WTC11 (cell line): ENCODE results near the gene CLDN22. TPM values are rescaled to one million over a fixed set of nuclear protein-coding genes. Genes with fewer than 3 reads are reported as not detected.

Experiments
- ATAC-seq: fragments of 200-7000 bp; cut with Tn5 transposase; 2 replicates; pipeline ENCODE4 v1.10.0; 2021; ENCODE audit warnings: mild to moderate bottlenecking, moderate library complexity
- CTCF ChIA-PET: fragments of 300-600 bp; sonication (Branson Sonifier 250); formaldehyde crosslinking; loops from one replicate; lab custom pipeline; 2021; ENCODE audit warnings: antibody characterized with exemption; lab: Charles Lee
- POLR2A ChIA-PET: fragments of 350-600 bp; sonication (Branson Sonifier 250); formaldehyde crosslinking; loops from one replicate; lab custom pipeline; 2021; ENCODE audit warnings: antibody characterized with exemption; lab: Charles Lee
- DNase-seq: peaks from one replicate; pipeline ENCODE4 v3.0.0; 2021; ENCODE audit warnings: low spot score
- H3K27ac Mint-ChIP-seq: 2 replicates; pipeline ENCODE4 v1.8.0; 2021; ENCODE audit warnings: mixed read lengths
- H3K27me3 Mint-ChIP-seq: 2 replicates; pipeline ENCODE4 v1.8.0; 2021; ENCODE audit warnings: low read depth, mild to moderate bottlenecking, moderate library complexity, mixed read lengths
- H3K36me3 Mint-ChIP-seq: 2 replicates; pipeline ENCODE4 v1.8.0; 2021; ENCODE audit warnings: mixed read lengths
- H3K4me1 Mint-ChIP-seq: 2 replicates; pipeline ENCODE4 v1.8.0; 2022; ENCODE audit warnings: mixed read lengths
- H3K4me3 Mint-ChIP-seq: 2 replicates; pipeline ENCODE4 v1.8.0; 2021; ENCODE audit warnings: mild to moderate bottlenecking, moderate library complexity, mixed read lengths
- H3K9me3 Mint-ChIP-seq: 2 replicates; pipeline ENCODE4 v1.8.0; 2021; ENCODE audit warnings: mixed read lengths
- ATF2 ChIP-seq: sonication (generic); formaldehyde crosslinking; IDR thresholded peaks from 2 replicates; pipeline ENCODE4 v1.8.1; 2022; ENCODE audit warnings: low read depth, missing genetic modification reagents, borderline replicate concordance
- ATF3 ChIP-seq: sonication (generic); formaldehyde crosslinking; conservative IDR thresholded peaks from 2 replicates; pipeline ENCODE4 v1.8.1; 2022; ENCODE audit warnings: mild to moderate bottlenecking, missing genetic modification reagents
- CBFB ChIP-seq: sonication (generic); formaldehyde crosslinking; IDR thresholded peaks from 2 replicates; pipeline ENCODE4 v1.8.1; 2022; ENCODE audit warnings: mild to moderate bottlenecking, low read depth, missing genetic modification reagents
- CREB1 ChIP-seq: sonication (generic); formaldehyde crosslinking; IDR thresholded peaks from 2 replicates; pipeline ENCODE4 v1.8.0; 2023; ENCODE audit warnings: mild to moderate bottlenecking, missing genetic modification reagents
- CTCF ChIP-seq: fragments of 200-600 bp; IDR thresholded peaks from 2 replicates; pipeline ENCODE4 v1.8.0; 2022; ENCODE audit warnings: antibody characterized with exemption
- E2F4 ChIP-seq: sonication (generic); formaldehyde crosslinking; IDR thresholded peaks from 2 replicates; pipeline ENCODE4 v1.8.1; 2022; ENCODE audit warnings: low read depth, mild to moderate bottlenecking, moderate library complexity, missing genetic modification reagents, borderline replicate concordance
- ESRRA ChIP-seq: sonication (generic); formaldehyde crosslinking; IDR thresholded peaks from 2 replicates; pipeline ENCODE4 v1.8.1; 2022; ENCODE audit warnings: mild to moderate bottlenecking, missing genetic modification reagents, borderline replicate concordance
- FOXJ3 ChIP-seq: sonication (generic); formaldehyde crosslinking; IDR thresholded peaks from 2 replicates; pipeline ENCODE4 v1.9.0; 2021; ENCODE audit warnings: missing genetic modification reagents, mild to moderate bottlenecking, borderline replicate concordance
- FOXP1 ChIP-seq: sonication (generic); formaldehyde crosslinking; IDR thresholded peaks from 2 replicates; pipeline ENCODE4 v1.8.0; 2022; ENCODE audit warnings: missing genetic modification reagents, mild to moderate bottlenecking, moderate library complexity, borderline replicate concordance
- IRF1 ChIP-seq: sonication (generic); formaldehyde crosslinking; IDR thresholded peaks from 2 replicates; pipeline ENCODE4 v1.8.0; 2023; ENCODE audit warnings: missing genetic modification reagents
- IRF2 ChIP-seq: sonication (generic); formaldehyde crosslinking; IDR thresholded peaks from 2 replicates; pipeline ENCODE4 v1.8.0; 2022; ENCODE audit warnings: low read depth, missing genetic modification reagents, borderline replicate concordance
- NFE2L1 ChIP-seq: sonication (generic); formaldehyde crosslinking; IDR thresholded peaks from 2 replicates; pipeline ENCODE4 v1.8.1; 2023; ENCODE audit warnings: missing genetic modification reagents
- NR3C1 ChIP-seq: sonication (generic); formaldehyde crosslinking; conservative IDR thresholded peaks from 2 replicates; pipeline ENCODE4 v1.8.1; 2023; ENCODE audit warnings: low read depth, mild to moderate bottlenecking, missing genetic modification reagents
- PREB ChIP-seq: sonication (generic); formaldehyde crosslinking; IDR thresholded peaks from 2 replicates; pipeline ENCODE4 v1.8.1; 2022; ENCODE audit warnings: mild to moderate bottlenecking, missing genetic modification reagents, moderate library complexity, borderline replicate concordance
- SMAD4 ChIP-seq: sonication (generic); formaldehyde crosslinking; IDR thresholded peaks from 2 replicates; pipeline ENCODE4 v1.8.0; 2022; ENCODE audit warnings: mild to moderate bottlenecking, missing genetic modification reagents
- TP53 ChIP-seq: sonication (generic); formaldehyde crosslinking; IDR thresholded peaks from 2 replicates; pipeline ENCODE4 v1.8.1; 2023; ENCODE audit warnings: mild to moderate bottlenecking, missing genetic modification reagents
- ZNF138 ChIP-seq: sonication (generic); formaldehyde crosslinking; conservative IDR thresholded peaks from 2 replicates; pipeline ENCODE4 v1.8.1; 2022; ENCODE audit warnings: mild to moderate bottlenecking, moderate library complexity, missing genetic modification reagents
- ZNF219 ChIP-seq: sonication (generic); formaldehyde crosslinking; IDR thresholded peaks from 2 replicates; pipeline ENCODE4 v1.8.0; 2023; ENCODE audit warnings: missing genetic modification reagents, mild to moderate bottlenecking, borderline replicate concordance
- ZNF263 ChIP-seq: sonication (generic); formaldehyde crosslinking; IDR thresholded peaks from 2 replicates; pipeline ENCODE4 v1.8.1; 2022; ENCODE audit warnings: low read depth, mild to moderate bottlenecking, moderate library complexity, missing genetic modification reagents
- ZNF396 ChIP-seq: fragments of 250-450 bp; sonication (Bioruptor Pico); IDR thresholded peaks from 2 replicates; pipeline ENCODE4 v1.8.0; 2021; ENCODE audit warnings: mild to moderate bottlenecking, moderate library complexity, borderline replicate concordance
- ZSCAN18 ChIP-seq: fragments of 250-450 bp; sonication (Bioruptor Pico); IDR thresholded peaks from 2 replicates; pipeline ENCODE4 v2.1.2; 2022; ENCODE audit warnings: mild to moderate bottlenecking, moderate library complexity
- total RNA-seq: library from RNA; stranded (reverse); gene quantifications from 3 replicates; pipeline ENCODE4 v1.2.3, GENCODE V29; 2021

Gene CLDN22
- total RNA-seq, 1 experiment from 2014 or later: not detected

GRCh38 chr4:183337349-183337748 is 17.3 kb upstream of the CLDN22 start (continued):
- TF ChIP-seq NFE2L1 (CRISPR knock-in tag) (no peak), SMAD4 (CRISPR knock-in tag) (no peak), CBFB (no peak)

GRCh38 chr4:183335369-183335940 is 15.4 kb upstream of the CLDN22 start:
- Mint-ChIP-seq H3K4me1 (peaks cover 7% of the 10 kb centered on the region; the same call in 1 of the 2 replicates), H3K27me3 (no peaks in the 10 kb centered on the region), H3K4me3 (no peak overlapping the region), H3K27ac (no peak overlapping the region), H3K36me3 (no peaks in the 10 kb centered on the region), H3K9me3 (peaks cover 4% of the 10 kb centered on the region)
- CTCF ChIA-PET: no interaction called here
- DNase-seq (no peak), ATAC-seq (no peak)
- TF ChIP-seq ATF3 (CRISPR knock-in tag) (no peak), ESRRA (no peak), CREB1 (CRISPR knock-in tag) (no peak), ZNF263 (CRISPR knock-in tag) (no peak), ZSCAN18 (no peak), ZNF138 (CRISPR knock-in tag) (no peak), ZNF396 (CRISPR knock-in tag) (no peak), IRF2 (CRISPR knock-in tag) (no peak), NR3C1 (CRISPR knock-in tag) (no peak), CTCF (no peak), E2F4 (CRISPR knock-in tag) (no peak), IRF1 (CRISPR knock-in tag) (no peak), FOXJ3 (CRISPR knock-in tag) (no peak), TP53 (CRISPR knock-in tag) (no peak), PREB (no peak), ATF2 (CRISPR knock-in tag) (no peak), SMAD4 (CRISPR knock-in tag) (no peak), ZNF219 (CRISPR knock-in tag) (no peak), FOXP1 (no peak)
- POLR2A ChIA-PET: no interaction called here
